Fibroblast of skin of left quadriceps (primary cell): Measurements from ENCODE around the gene TSR3.

Source experiments
- DNase-seq, 2 experiments: peaks; one replicate each; pipeline ENCODE4 v3.0.0-alpha.2; 2013; ENCODE audit warnings: low read depth in 2 of 2

Gene TSR3

GRCh38 chr16:1308036-1308976 is 43.4 kb downstream of the TSR3 start:
- no peak for DNase-seq

DNA sequence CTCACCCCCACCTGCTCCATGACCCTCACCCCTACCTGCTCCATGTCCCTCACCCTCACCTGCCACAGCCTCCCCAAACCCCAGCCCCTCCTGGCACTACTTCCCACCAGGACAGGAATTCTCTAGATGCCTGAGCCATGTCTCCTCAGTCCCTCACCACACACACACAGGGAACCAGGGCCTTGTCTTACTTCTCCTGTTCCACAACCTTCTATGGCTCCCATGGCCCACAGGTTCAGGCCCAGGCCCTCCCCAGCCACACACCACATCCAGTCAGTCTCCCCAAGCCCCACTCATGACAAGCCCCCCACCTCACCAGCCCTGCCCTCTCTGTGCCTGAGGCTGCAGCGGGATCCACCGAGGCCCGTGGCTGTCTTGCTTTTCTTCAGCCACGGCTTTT is 45.3 kb downstream of the TSR3 start:
- no peak for DNase-seq

GRCh38 chr16:1305823-1306222 is 45.9 kb downstream of the TSR3 start:
- DNase-seq = no peak

- DNase-seq = no peak
Measured at GRCh38 chr16:1301562-1301961, 50.1 kb downstream of the TSR3 start.

DNA sequence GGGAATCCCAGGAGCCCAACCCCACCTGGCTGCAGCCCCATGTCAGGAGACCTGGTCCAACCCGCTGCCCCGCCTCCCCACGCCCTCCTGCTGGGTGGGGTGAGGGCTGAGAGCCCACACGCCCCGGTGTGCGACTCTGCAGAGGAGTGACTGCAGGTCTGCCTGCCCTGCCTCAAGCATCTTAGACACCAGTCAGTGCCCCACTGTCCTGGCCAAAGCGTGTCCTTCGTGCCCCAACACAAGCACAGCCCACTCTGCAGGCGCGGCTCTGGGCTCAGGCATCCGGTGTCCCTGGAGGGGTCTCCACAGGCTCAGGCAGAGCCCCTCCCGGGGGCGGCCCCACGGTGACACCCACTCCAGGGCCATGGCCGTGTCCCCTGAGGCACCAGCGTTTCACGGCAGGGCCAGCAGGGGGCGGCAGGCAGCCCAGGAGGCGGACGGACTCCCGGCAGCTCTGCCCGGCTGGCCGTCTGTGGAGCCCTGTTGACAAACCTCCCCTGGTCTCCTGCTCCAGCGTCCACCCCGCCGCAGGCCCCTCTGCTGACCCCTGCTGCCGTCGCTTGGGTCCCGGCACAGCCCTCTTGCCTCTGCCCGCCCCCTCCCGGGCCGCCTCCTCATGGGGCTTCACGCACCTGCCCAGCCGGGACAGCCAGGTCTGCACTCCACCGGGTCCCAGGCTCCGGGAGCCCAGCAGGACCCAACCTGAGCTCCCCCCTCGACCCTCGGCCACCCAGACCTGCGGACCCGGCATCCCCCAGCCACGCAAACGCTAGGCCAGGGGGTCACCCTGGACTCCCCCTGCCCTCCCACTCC is 50.8 kb downstream of the TSR3 start:
- no peak for DNase-seq

- no peak for DNase-seq
Measured at GRCh38 chr16:1299868-1300203, 51.8 kb downstream of the TSR3 start.
